Measurements from ENCODE around the gene SORCS2. TPM values are rescaled to one million over a fixed set of nuclear protein-coding genes. Genes with fewer than 3 reads are reported as not detected.
"Not testable (repeated sequence)": the region's sequence is repeated elsewhere in the genome, so short reads cannot be mapped to it uniquely, and the experiment has no call there.

SORCS2 gene
- total and polyA plus RNA-seq, 8 donors: 4.6 to 9.7 (median 7.2) TPM

GRCh38 chr4:7600247-7600646 lies 407.9 kb downstream of the SORCS2 start:
- intact Hi-C loops (cut with DNase I): no loop called here
- Histone ChIP-seq H3K4me3 (no peak overlapping the region), H3K27me3 (peaks cover 4 to 16% of the 10 kb centered on the region in 2 donors), H3K4me1 (peaks cover 0 to 9% of the 10 kb centered on the region in 2 donors), H3K27ac (no peak overlapping the region), H3K9me3 (peaks cover 0 to 4% of the 10 kb centered on the region in 2 donors), H3K36me3 (no peaks in the 10 kb centered on the region)
- DNase-seq (no peak), ATAC-seq (no peak)
- no peak for TF ChIP-seq CTCF (IDR thresholded peaks at IDR 0.05)

- intact Hi-C loops (cut with DNase I); H3K36me3 ChIP-seq; H3K4me3 ChIP-seq; ATAC-seq; H3K4me1 ChIP-seq; H3K27me3 ChIP-seq; H3K9me3 ChIP-seq; H3K27ac ChIP-seq; DNase-seq: not testable (repeated sequence)
These were observed 409.8 kb downstream of the SORCS2 start for GRCh38 chr4:7602166-7602565.

- no peak overlapping the region for H3K27ac ChIP-seq
- no peak for TF ChIP-seq CTCF (IDR thresholded peaks at IDR 0.05)
- no peak overlapping the region for H3K4me3 ChIP-seq
- intact Hi-C loops (cut with DNase I): no loop called here
- no peak for ATAC-seq
- H3K9me3 ChIP-seq: peaks cover 0 to 2% of the 10 kb centered on the region in 2 donors
- H3K27me3 ChIP-seq: peaks cover 0 to 10% of the 10 kb centered on the region in 2 donors
- no peaks in the 10 kb centered on the region for H3K36me3 ChIP-seq
- peak in 2 of 4 donors; percentile 33 to 34 for DNase-seq
- no peaks in the 10 kb centered on the region for H3K4me1 ChIP-seq
These were observed 415.0 kb downstream of the SORCS2 start for GRCh38 chr4:7607156-7607910.

- no peak for DNase-seq
- intact Hi-C loops (cut with DNase I): no loop called here
- Histone ChIP-seq H3K27me3 (peaks cover 0 to 10% of the 10 kb centered on the region in 2 donors), H3K27ac (no peak overlapping the region), H3K9me3 (peaks cover 0 to 2% of the 10 kb centered on the region in 2 donors), H3K4me1 (no peaks in the 10 kb centered on the region), H3K36me3 (no peaks in the 10 kb centered on the region), H3K4me3 (no peak overlapping the region)
- no peak for ATAC-seq
- TF ChIP-seq CTCF (IDR thresholded peaks at IDR 0.05): no peak
These were observed 415.7 kb downstream of the SORCS2 start for GRCh38 chr4:7608046-7608445.

- H3K27ac ChIP-seq: no peak overlapping the region
- no peak for TF ChIP-seq CTCF (IDR thresholded peaks at IDR 0.05)
- H3K9me3 ChIP-seq: no peaks in the 10 kb centered on the region
- DNase-seq: no peak
- intact Hi-C loops (cut with DNase I): no loop called here
- ATAC-seq: no peak
- no peaks in the 10 kb centered on the region for H3K36me3 ChIP-seq
- peaks cover 0 to 10% of the 10 kb centered on the region in 2 donors for H3K27me3 ChIP-seq
- H3K4me3 ChIP-seq: no peak overlapping the region
- no peaks in the 10 kb centered on the region for H3K4me1 ChIP-seq
These were observed 417.0 kb downstream of the SORCS2 start for GRCh38 chr4:7609316-7609715.

Data from left lung (tissue), 10 donors.